Colon (tissue), 2 donors: ENCODE data around the gene PRIMA1.

Experiments
- FAIRE-seq: peaks from 2 replicates; lab custom pipeline; 2012; peaks lifted over from hg19 to GRCh38; lab: Jason Lieb, UNC
- donor health status: control.
- donor health status: control.

The PRIMA1 gene

DNA sequence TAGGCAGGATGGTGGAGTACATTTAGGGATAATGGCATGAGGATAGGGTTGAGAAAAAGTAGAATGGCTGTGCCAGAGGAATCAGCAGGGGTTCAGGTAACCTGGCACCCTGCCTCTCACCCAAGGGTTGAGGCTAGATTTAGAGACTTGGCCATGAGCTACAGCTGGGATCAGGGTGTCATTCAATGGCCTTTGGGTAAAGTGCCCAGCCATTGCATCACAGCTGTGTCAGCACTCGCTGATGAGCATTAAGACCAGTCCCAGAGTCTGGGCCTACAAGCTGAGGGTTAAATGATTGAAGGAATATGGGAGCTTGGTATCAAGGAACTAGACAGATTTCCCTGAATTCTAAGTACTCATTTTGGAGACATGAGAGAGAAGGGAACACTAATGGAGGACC lies 113.9 kb downstream of the PRIMA1 start:
- FAIRE-seq = no peak

DNA sequence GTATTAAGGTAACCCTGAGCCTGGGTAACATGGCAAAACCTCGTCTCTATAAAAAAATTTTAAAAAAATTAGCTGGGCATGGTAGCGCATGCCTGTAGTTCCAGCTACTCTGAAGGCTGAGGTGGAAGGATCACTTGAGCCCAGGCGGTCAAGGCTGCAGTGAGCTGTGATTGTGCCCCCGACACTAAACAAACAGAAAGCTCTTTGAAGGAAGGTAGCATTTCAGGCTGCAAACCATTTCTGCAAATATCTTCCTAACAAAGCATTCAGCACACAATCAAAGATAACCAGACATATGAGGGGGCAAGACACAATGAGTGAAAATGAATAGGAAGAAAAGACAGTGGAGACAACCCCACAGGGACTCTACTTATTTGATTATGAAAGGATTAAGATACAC lies 118.7 kb downstream of the PRIMA1 start:
- no peak for FAIRE-seq
